Body of pancreas (tissue), 4 donors: ENCODE measurements around the gene IKZF1.

Experiments used
- POLR2A ChIP-seq, 3 donors: fragments of 450-650 bp; IDR thresholded peaks; one replicate each; pipeline ENCODE4 v1.6.1; 2016; ENCODE audit warnings: antibody characterized with exemption in 3 of 3, mild to moderate bottlenecking in 2 of 3
- TF ChIP-seq, protein P1 (sequence below), 7 experiments: fragments of 450-650 bp in 4 of 7; fragments of 200-600 bp in 3 of 7; sonication (generic) in 3 of 7; IDR thresholded peaks; one replicate each; pipeline ENCODE4 v1.5.1; 2016 to 2019; ENCODE audit warnings: antibody characterized with exemption in 7 of 7

DNA sequence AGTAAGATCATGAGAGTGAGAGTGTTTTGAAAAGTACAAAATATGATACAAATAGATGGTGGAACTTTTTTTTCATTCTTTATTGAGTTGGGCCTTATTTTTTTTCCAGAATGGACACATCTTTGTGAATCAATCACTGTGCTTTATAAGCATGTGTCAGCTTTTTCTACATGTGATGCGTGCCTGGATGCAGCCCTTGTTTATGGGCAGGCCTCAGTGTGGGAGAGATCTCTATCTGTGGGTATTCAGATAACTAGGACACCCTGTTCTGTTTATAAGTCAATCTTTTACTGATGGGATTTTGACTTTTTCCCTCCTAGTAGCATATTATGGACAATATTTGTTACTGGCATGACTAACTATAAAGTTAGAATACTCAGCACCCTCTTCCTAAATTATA, 42.9 kb upstream of the IKZF1 start:
- no peak for TF ChIP-seq POLR2A (IDR thresholded peaks at IDR 0.05)
- TF ChIP-seq, protein P1, sequence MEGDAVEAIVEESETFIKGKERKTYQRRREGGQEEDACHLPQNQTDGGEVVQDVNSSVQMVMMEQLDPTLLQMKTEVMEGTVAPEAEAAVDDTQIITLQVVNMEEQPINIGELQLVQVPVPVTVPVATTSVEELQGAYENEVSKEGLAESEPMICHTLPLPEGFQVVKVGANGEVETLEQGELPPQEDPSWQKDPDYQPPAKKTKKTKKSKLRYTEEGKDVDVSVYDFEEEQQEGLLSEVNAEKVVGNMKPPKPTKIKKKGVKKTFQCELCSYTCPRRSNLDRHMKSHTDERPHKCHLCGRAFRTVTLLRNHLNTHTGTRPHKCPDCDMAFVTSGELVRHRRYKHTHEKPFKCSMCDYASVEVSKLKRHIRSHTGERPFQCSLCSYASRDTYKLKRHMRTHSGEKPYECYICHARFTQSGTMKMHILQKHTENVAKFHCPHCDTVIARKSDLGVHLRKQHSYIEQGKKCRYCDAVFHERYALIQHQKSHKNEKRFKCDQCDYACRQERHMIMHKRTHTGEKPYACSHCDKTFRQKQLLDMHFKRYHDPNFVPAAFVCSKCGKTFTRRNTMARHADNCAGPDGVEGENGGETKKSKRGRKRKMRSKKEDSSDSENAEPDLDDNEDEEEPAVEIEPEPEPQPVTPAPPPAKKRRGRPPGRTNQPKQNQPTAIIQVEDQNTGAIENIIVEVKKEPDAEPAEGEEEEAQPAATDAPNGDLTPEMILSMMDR (IDR thresholded peaks at IDR 0.05) = no peak
